Astrocyte of the spinal cord (primary cell): ENCODE measurements around the gene ADGRB2.
"Not testable (repeated sequence)": the region's sequence is repeated elsewhere in the genome, so short reads cannot be mapped to it uniquely, and the experiment has no call there.

Source experiments
- DNase-seq: peaks from one replicate; pipeline ENCODE4 v3.0.0; 2011; ENCODE audit warnings: low read depth, low spot score
- H3K4me3 ChIP-seq: 2 replicates; pipeline ENCODE4 v1.5.1; 2011; ENCODE audit warnings: low read depth, mild to moderate bottlenecking, low read length, moderate library complexity
- in situ Hi-C: cut with HindIII; loops from 2 replicates; pipeline ENCODE4 v1.10.0; 2017; ENCODE audit warnings: low sequenced_read_pairs
- TF ChIP-seq, protein P1 (sequence below): IDR thresholded peaks from 2 replicates; pipeline ENCODE4 v1.5.1; 2012; ENCODE audit warnings: low read depth, mild to moderate bottlenecking, low read length, inconsistent platforms

Gene ADGRB2

GRCh38 chr1:31712068-31712467 lies 52.1 kb downstream of the ADGRB2 start:
- DNase-seq = peak; percentile 85
- TF ChIP-seq, protein P1, sequence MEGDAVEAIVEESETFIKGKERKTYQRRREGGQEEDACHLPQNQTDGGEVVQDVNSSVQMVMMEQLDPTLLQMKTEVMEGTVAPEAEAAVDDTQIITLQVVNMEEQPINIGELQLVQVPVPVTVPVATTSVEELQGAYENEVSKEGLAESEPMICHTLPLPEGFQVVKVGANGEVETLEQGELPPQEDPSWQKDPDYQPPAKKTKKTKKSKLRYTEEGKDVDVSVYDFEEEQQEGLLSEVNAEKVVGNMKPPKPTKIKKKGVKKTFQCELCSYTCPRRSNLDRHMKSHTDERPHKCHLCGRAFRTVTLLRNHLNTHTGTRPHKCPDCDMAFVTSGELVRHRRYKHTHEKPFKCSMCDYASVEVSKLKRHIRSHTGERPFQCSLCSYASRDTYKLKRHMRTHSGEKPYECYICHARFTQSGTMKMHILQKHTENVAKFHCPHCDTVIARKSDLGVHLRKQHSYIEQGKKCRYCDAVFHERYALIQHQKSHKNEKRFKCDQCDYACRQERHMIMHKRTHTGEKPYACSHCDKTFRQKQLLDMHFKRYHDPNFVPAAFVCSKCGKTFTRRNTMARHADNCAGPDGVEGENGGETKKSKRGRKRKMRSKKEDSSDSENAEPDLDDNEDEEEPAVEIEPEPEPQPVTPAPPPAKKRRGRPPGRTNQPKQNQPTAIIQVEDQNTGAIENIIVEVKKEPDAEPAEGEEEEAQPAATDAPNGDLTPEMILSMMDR = no peak
- in situ Hi-C loops = no loop called here

GRCh38 chr1:31708324-31708723 lies 55.8 kb downstream of the ADGRB2 start:
- in situ Hi-C loops = no loop called here
- peak; percentile 62 for DNase-seq
- no peak overlapping the region for H3K4me3 ChIP-seq
- TF ChIP-seq, protein P1 = no peak

More at GRCh38 chr1:31712068-31712467, 52.1 kb downstream of the ADGRB2 start:
- H3K4me3 ChIP-seq = no peak overlapping the region

DNA sequence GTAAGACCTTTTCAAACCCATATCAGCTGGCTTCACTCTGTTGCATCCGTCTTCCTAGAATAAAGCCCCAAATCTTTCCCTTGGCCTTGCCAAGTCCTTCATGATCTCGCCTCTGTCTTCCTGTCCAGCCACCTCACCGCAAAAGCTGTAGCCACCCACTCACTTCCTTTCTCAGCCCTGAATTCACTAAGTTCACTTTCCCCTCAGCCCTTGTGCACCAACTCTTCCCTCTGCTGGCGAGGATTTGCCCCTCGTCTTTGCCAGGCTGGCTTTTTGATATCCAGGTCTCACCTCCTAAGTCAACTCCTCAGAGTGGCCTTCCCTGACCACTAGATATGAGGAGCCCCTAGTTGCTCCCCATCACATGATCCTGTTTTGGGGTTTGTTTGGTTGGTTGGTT lies 56.4 kb downstream of the ADGRB2 start:
- no peak overlapping the region for H3K4me3 ChIP-seq
- peak; percentile 67 for DNase-seq
- TF ChIP-seq, protein P1 = peak; percentile 47
- in situ Hi-C loops = no loop called here

- in situ Hi-C loops, H3K4me3 ChIP-seq, DNase-seq: not testable (repeated sequence)
Observed at GRCh38 chr1:31707059-31707600, 57.0 kb downstream of the ADGRB2 start.

DNA sequence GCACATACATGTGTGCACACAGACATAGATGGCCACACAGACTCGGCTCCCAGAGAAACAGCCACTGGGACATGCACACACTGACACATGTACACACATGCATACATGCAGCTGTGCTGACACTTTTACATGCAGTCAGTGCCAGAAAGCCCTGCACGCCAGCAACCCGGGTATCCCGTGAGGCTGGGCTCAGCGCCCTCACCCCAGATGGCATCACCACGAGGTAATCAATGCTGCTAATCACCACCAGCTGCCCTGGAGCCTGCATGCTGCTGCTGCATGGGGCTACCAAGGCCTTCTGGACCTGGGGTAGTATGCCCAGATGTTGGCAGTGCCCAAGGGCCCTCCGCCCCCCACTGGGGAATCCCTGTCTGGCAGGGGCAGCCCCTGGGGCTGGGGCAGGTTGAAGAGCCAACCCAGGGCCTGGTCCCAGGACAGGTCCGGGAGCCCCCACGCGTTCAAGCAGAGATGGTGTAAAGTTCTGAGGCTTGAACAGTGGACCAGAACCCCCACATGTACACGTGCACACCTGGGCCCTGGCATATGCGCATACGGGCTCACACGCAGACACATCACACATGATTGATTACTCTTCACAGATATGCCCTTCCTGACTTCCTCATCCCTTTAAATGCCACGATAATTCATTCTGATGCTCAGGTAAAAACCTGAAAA lies 57.6 kb downstream of the ADGRB2 start:
- H3K4me3 ChIP-seq = no peak overlapping the region
- DNase-seq = no peak
- in situ Hi-C loops = no loop called here
- TF ChIP-seq, protein P1 = no peak

DNA sequence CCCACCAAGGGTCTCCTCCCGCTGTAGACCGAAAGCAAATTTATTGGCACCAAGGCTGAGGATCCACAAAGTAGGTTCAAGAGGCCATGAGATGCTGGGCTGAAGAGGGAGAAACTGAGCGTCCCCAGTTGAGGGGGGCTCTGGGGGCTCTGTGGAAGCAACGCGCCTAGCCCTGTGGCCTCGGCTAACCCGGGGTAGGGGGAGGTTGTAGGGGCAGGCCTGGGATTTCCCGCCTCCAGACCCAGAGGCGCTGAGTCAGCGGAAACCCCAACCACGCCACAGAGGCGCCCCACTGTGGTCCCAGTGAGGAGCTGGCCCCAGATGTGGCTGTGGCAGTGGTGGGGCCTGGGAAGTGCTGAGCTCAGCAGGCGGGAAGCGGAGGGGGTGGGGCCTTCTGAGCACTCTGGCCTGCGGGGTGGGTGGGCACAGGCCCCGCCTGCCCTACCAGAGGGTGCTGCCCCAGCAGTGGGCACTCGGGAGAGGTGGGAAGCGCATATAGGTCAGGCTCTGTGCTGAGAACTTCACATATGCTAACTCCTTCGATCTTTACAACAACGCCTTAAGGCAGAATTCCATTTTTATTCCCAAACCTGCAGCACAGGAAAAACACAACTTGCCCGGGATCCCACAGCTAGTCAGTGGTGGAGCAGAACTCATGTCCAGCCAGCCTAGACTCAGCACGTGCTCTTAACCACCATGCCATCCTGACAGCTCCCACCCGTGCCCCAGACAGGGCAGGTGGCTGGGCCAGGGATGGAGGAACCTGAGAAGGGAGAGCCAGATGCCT lies 58.9 kb downstream of the ADGRB2 start:
- no peak overlapping the region for H3K4me3 ChIP-seq
- peak; percentile 79 for DNase-seq
- TF ChIP-seq, protein P1 = peak; percentile 21
- in situ Hi-C loops = no loop called here
